HCT116 (cell line): ENCODE measurements around the gene NFATC3. TPM values are rescaled to one million over a fixed set of nuclear protein-coding genes. Genes with fewer than 3 reads are reported as not detected.

Experiments used
- ATAC-seq: fragments of 200-7000 bp; cut with Tn5 transposase; 2 replicates; pipeline ENCODE4 v1.9.1; 2020; ENCODE audit warnings: mild to moderate bottlenecking, moderate library complexity
- BruUV-seq: library from RNA; stranded (reverse); fragments of 400-500 nt; replicated peaks from 2 replicates; lab custom pipeline; 2021; lab: Mats Ljungman, UMichigan
- CTCF ChIA-PET: fragments of 300-600 bp; sonication (Branson Sonifier 250); formaldehyde crosslinking; loops from one replicate; lab custom pipeline; 2021; ENCODE audit warnings: antibody characterized with exemption; lab: Charles Lee
- POLR2A ChIA-PET: fragments of 300-600, 350-600 bp; sonication (Branson Sonifier 250); formaldehyde crosslinking; loops from one replicate; lab custom pipeline; 2021; ENCODE audit warnings: antibody characterized with exemption; lab: Charles Lee
- RAD21 ChIA-PET, 2 experiments: fragments of 300-600 bp; sonication (Branson Sonifier 250); formaldehyde crosslinking; loops; one replicate each; lab custom pipeline; 2023; ENCODE audit warnings: low total read pairs in 2 of 2; ENCODE audit not compliant: uncharacterized antibody in 2 of 2, unreplicated experiment in 2 of 2, low non-redundant PET in 1 of 2; lab: Charles Lee
- DNase-seq: peaks from one replicate; pipeline ENCODE4 v3.0.0-alpha.2; 2010; ENCODE audit warnings: low read depth, low spot score
- H2AFZ ChIP-seq: fragments of 200-600 bp; shearing (Covaris generic), sonication (generic); 2 replicates; pipeline ENCODE4 v1.6.1; 2017; ENCODE audit warnings: low read depth, mixed run types, mixed read lengths, antibody characterized with exemption, low read length; ENCODE audit not compliant: poor library complexity, severe bottlenecking
- H3K27ac ChIP-seq: 2 replicates; pipeline ENCODE4 v1.5.1; 2012; ENCODE audit warnings: low read depth, low read length
- H3K27me3 ChIP-seq: fragments of 200-600 bp; sonication (generic); 2 replicates; pipeline ENCODE4 v1.6.1; 2016; ENCODE audit warnings: mixed run types, low read length, mixed read lengths; ENCODE audit not compliant: insufficient read depth
- H3K36me3 ChIP-seq, 2 experiments: fragments of 200-500 bp in 1 of 2; fragments of 200-600 bp in 1 of 2; sonication (Bioruptor generic) in 1 of 2; sonication (generic) in 1 of 2; 2 replicates each; pipeline versions ENCODE4 v1.5.1 to v1.6.1; 2014 to 2016; ENCODE audit warnings: low read length in 2 of 2, inconsistent platforms in 1 of 2, mixed read lengths in 1 of 2, mixed run types in 1 of 2; ENCODE audit not compliant: insufficient read depth in 2 of 2, control insufficient read depth in 1 of 2
- H3K4me1 ChIP-seq, 2 experiments: fragments of 200-600 bp in 1 of 2; sonication (generic) in 1 of 2; 2 replicates each; pipeline versions ENCODE4 v1.5.1 to v1.6.1; 2012 to 2017; ENCODE audit warnings: low read length in 2 of 2, inconsistent platforms in 1 of 2, mild to moderate bottlenecking in 1 of 2, mixed read lengths in 1 of 2, mixed run types in 1 of 2, moderate library complexity in 1 of 2; ENCODE audit not compliant: insufficient read depth in 2 of 2, control insufficient read depth in 1 of 2
- H3K4me2 ChIP-seq: fragments of 200-600 bp; sonication (generic); 2 replicates; pipeline ENCODE4 v1.6.1; 2017; ENCODE audit warnings: mixed run types, low read length, mixed read lengths
- H3K4me3 ChIP-seq, 2 experiments: fragments of 200-600 bp in 1 of 2; sonication (generic) in 1 of 2; replicated peaks in 1 of 2; 2 replicates each; pipeline ENCODE4 v1.5.1; 2011 to 2016; ENCODE audit warnings: low read length in 2 of 2, control low read depth in 1 of 2, low read depth in 1 of 2, mild to moderate bottlenecking in 1 of 2, mixed read lengths in 1 of 2, mixed run types in 1 of 2
- H3K79me2 ChIP-seq: fragments of 200-600 bp; sonication (generic); 2 replicates; pipeline ENCODE4 v1.6.1; 2017; ENCODE audit warnings: mild to moderate bottlenecking, mixed run types, low read length, moderate library complexity, mixed read lengths; ENCODE audit not compliant: insufficient read depth
- H3K9ac ChIP-seq: fragments of 200-600 bp; sonication (generic); 2 replicates; pipeline ENCODE4 v1.6.1; 2016; ENCODE audit warnings: low read length, mixed read lengths
- H3K9me2 ChIP-seq: fragments of 200-600 bp; sonication (generic), shearing (Covaris generic); 2 replicates; pipeline ENCODE4 v1.6.1; 2017; ENCODE audit warnings: mixed run types, mild to moderate bottlenecking, moderate library complexity; ENCODE audit not compliant: insufficient read depth
- H3K9me3 ChIP-seq, 2 experiments: fragments of 200-500 bp in 1 of 2; fragments of 200-600 bp in 1 of 2; sonication (Bioruptor generic) in 1 of 2; sonication (generic) in 1 of 2; 2 replicates each; pipeline ENCODE4 v1.6.1; 2014 to 2017; ENCODE audit warnings: low read length in 2 of 2, mixed read lengths in 2 of 2, inconsistent platforms in 1 of 2, low read depth in 1 of 2, mild to moderate bottlenecking in 1 of 2, mixed run types in 1 of 2, moderate library complexity in 1 of 2; ENCODE audit not compliant: control insufficient read depth in 1 of 2, insufficient read depth in 1 of 2
- H4K20me1 ChIP-seq: fragments of 200-600 bp; sonication (generic), shearing (Covaris generic); 2 replicates; pipeline ENCODE4 v1.6.1; 2017; ENCODE audit warnings: mixed run types, mild to moderate bottlenecking, moderate library complexity; ENCODE audit not compliant: insufficient read depth
- ATF3 ChIP-seq: IDR thresholded peaks from 2 replicates; pipeline ENCODE4 v1.6.1; 2012
- CBX3 ChIP-seq: IDR thresholded peaks from 2 replicates; pipeline ENCODE4 v1.6.1; 2012; ENCODE audit warnings: low read depth
- CTCF ChIP-seq, 3 experiments: fragments of 200-600 bp in 1 of 3; sonication (generic) in 1 of 3; IDR thresholded peaks in 2 of 3; conservative IDR thresholded peaks in 1 of 3; 2 replicates each; pipeline ENCODE4 v1.5.1; 2012 to 2017; ENCODE audit warnings: low read depth in 2 of 3, low read length in 2 of 3, antibody characterized with exemption in 1 of 3, borderline replicate concordance in 1 of 3, control low read depth in 1 of 3, mild to moderate bottlenecking in 1 of 3, mixed read lengths in 1 of 3, mixed run types in 1 of 3, moderate library complexity in 1 of 3; ENCODE audit not compliant: insufficient read depth in 1 of 3
- EZH2 ChIP-seq: fragments of 200-600 bp; sonication (generic); IDR thresholded peaks from 2 replicates; pipeline ENCODE4 v1.6.1; 2017; ENCODE audit warnings: antibody characterized with exemption, mixed run types
- FOSL1 ChIP-seq: IDR thresholded peaks from 2 replicates; pipeline ENCODE4 v1.6.1; 2012; ENCODE audit warnings: low read depth
- MAX ChIP-seq: IDR thresholded peaks from 2 replicates; pipeline ENCODE4 v1.6.1; 2012
- RAD21 ChIP-seq: IDR thresholded peaks from 2 replicates; pipeline ENCODE4 v1.6.1; 2012; ENCODE audit warnings: low read depth, mild to moderate bottlenecking
- SIN3A ChIP-seq: IDR thresholded peaks from 2 replicates; pipeline ENCODE4 v1.6.1; 2012; ENCODE audit warnings: low read depth
- TCF7L2 ChIP-seq: IDR thresholded peaks from 2 replicates; pipeline ENCODE4 v1.7.0; 2011; ENCODE audit warnings: borderline replicate concordance, inconsistent platforms; ENCODE audit not compliant: insufficient read depth, insufficient read length; ENCODE audit errors: extremely low read depth
- YY1 ChIP-seq: IDR thresholded peaks from 2 replicates; pipeline ENCODE4 v1.6.1; 2011; ENCODE audit warnings: low read length, low read depth, moderate library complexity, mild to moderate bottlenecking; ENCODE audit not compliant: insufficient replicate concordance; ENCODE audit errors: extremely low read depth
- ZNF274 ChIP-seq: fragments of 200-500 bp; sonication (Bioruptor generic); IDR thresholded peaks from 2 replicates; pipeline ENCODE4 v1.6.1; 2014; ENCODE audit warnings: mild to moderate bottlenecking, low read depth, low read length, inconsistent platforms
- intact Hi-C: fragments of 100-400 bp; cut with micrococcal nuclease; formaldehyde crosslinking; loops from 2 replicates; pipeline ENCODE4 v1.10.0; 2022
- total RNA-seq: library from RNA; stranded (reverse); gene quantifications from one replicate; pipeline ENCODE4 v1.2.1, GENCODE V29; 2021; ENCODE audit not compliant: unreplicated experiment

NFATC3 gene
- total RNA-seq, 1 experiment from 2014 or later: 25.6 TPM

GRCh38 chr16:68082629-68083238, 2.4 kb upstream of the NFATC3 start (continued):
- TF ChIP-seq ATF3 (no peak), MAX (no peak)

GRCh38 chr16:68083239-68083781, 1.9 kb upstream of the NFATC3 start:
- ChIA-PET RAD21 (no interaction called here), POLR2A (no interaction called here), CTCF (no interaction called here)
- BruUV-seq: no TSS peak
- no peak overlapping the region for H3K4me2 ChIP-seq
- H3K27ac ChIP-seq: no peak overlapping the region
- peaks cover 7 to 11% of the 10 kb centered on the region in 2 experiments; a peak in 2 of 4 replicates for H3K4me1 ChIP-seq
- TF ChIP-seq RAD21 (no peak), YY1 (no peak), ATF3 (no peak), FOSL1 (no peak), CBX3 (no peak), SIN3A (no peak), TCF7L2 (no peak), ZNF274 (no peak), EZH2 (no peak), CTCF (IDR thresholded peaks at IDR 0.05 in 2 of 3, conservative IDR thresholded peaks at IDR 0.05 in 1 of 3; ENCODE audit: borderline replicate concordance in 1 of 3, insufficient read depth in 1 of 3, low read depth in 2 of 3, low read length in 2 of 3) (no peak)
- ATAC-seq (no peak), DNase-seq (no peak)
- no peak overlapping the region for H2AFZ ChIP-seq
- H3K27me3 ChIP-seq: no peaks in the 10 kb centered on the region
- H3K9ac ChIP-seq: no peak overlapping the region
- H3K4me3 ChIP-seq: no peak overlapping the region
- no peaks in the 10 kb centered on the region; the same call in 1 of the 2 replicates for H4K20me1 ChIP-seq
- H3K9me2 ChIP-seq: no peaks in the 10 kb centered on the region
- peaks cover 29% of the 10 kb centered on the region for H3K79me2 ChIP-seq
- H3K9me3 ChIP-seq: no peaks in the 10 kb centered on the region
- intact Hi-C loops: no loop called here
- H3K36me3 ChIP-seq: peaks cover 3 to 6% of the 10 kb centered on the region in 2 experiments; a peak in 1 of 4 replicates
